Activated naive CD4-positive, alpha-beta T cell (primary cell): ENCODE results near the gene NANOS3.
"Not testable (repeated sequence)": the region's sequence is repeated elsewhere in the genome, so short reads cannot be mapped to it uniquely, and the experiment has no call there.

Experiments
- DNase-seq, 4 experiments: peaks; one replicate each; lab custom pipeline; 2025; lab: John Stamatoyannopoulos, UW

The NANOS3 gene

DNA sequence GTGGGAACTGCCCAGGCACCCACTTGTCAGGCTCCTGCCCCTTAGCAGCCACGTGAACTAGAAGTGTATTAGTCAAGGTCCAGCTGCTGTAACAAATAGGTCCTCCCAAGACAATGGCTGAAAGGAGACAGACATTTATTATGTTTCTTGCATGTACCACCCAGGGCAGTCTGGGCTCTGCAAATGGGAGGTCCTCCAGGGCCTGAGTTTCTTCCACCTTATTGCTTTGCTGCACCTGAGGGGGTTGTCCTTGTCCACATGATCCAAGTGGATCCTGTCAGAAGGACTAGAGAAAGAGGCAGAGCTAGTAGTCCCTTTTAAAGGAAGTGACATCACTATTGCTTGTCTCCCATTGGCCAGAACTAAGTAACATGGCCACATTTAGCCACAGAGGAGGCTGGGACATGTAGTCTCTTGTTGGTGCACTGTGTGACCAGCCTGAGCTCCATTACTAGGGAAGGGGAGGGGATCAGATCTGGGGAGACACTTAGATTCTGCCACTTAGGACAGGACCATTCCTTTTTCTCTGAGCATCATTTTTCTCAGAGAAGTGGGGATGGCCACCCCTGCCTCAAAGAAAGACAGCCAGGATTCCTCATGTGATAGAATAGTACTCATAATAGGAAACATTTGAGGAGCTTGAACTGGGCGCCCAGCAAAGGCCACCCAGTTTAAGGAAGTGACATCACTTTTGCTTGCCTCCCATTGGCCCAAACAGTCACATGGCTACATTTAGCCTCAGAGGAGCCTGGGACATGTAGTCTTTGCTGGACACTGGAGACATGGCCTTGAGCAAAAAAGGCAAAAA, 44.2 kb downstream of the NANOS3 start:
- DNase-seq, result no peak

DNA sequence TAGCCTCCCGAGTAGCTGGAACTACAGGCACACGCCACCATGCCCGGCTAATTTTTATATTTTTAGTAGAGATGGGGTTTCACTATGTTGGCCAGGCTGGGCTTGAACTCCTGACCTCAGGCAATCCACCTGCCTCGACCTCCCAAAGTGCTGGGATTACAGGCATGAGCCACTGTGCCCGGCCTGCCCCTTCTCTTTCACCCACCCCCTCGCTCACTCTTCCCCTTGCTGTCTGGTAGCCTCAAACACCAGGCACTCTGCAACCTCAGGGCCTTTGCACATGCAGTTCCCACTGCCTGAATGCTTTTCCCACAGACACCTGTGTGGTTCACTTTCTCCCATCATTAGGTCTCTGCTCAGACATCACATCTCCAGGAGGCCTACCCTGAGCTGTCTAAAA, 45.2 kb downstream of the NANOS3 start:
- not testable (repeated sequence) for DNase-seq

DNA sequence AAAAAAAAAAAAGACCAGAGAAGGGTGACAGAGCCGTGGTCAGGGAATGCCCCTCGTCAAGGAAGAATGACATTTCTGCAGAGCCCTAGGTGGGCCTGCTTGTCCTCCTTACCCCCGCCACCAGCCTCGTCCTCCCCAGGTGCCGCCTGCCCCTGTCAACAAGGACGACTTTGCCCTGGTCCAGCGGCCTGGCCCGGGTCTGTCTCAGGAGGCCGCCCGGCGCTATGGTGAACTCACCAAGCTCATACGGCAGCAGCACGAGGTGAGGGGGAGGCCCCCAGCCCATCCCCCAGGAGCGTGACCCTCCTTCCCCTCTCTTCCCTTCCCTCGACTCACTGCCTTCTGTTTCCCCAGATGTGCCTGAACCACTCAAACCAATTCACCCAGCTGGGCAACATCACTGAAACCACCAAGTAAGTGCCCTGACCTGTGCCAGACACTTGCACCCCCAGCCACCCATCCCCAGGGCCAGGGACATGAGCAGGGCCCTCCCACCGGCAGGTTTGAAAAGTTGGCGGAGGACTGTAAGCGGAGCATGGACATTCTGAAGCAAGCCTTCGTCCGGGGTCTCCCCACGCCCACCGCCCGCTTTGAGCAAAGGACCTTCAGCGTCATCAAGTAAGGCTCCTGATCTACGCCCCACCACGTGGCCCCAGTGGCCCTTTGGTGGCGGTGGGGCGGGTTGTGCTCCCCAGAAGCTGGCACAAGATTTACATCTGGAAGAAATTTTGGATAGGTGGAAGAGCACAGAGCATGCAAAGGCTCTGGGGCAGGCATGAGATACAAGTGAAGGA, 46.5 kb downstream of the NANOS3 start:
- no peak for DNase-seq

DNA sequence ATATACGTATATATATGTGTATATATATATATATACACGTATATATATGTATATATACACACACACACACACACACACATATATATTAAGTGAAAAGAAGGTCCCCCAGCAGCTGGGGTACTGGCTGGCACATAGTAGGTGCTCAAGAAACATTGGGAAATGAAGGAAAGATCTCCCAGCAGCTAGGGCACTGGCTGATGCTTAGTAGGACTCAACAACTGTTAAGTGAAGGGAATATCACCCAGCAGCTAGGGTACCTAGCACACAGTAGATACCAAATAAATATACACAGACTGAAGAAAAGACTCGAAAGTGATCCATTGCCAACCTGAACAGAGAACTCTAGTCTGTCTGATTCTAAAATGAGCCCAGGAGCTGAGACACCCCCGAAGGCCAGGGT, 49.1 kb downstream of the NANOS3 start:
- no peak for DNase-seq

DNA sequence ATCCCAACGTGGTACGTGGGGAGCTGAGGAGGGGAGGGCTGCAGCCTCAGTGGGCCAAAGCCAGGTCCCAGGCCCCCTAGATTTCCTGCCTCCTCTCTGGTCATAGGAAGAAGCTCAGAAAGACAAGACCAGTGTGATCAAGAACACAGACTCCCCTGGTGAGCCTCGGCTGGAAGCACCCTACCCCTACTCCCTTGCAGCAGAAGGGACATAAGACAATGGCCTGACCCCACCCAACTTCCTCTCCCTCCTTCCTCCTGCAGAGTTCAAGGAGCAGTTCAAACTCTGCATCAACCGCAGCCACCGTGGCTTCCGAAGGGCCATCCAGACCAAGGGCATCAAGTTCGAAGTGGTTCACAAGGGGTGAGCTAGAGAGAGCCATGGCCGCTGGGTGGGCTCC, 49.8 kb downstream of the NANOS3 start:
- DNase-seq, result no peak

DNA sequence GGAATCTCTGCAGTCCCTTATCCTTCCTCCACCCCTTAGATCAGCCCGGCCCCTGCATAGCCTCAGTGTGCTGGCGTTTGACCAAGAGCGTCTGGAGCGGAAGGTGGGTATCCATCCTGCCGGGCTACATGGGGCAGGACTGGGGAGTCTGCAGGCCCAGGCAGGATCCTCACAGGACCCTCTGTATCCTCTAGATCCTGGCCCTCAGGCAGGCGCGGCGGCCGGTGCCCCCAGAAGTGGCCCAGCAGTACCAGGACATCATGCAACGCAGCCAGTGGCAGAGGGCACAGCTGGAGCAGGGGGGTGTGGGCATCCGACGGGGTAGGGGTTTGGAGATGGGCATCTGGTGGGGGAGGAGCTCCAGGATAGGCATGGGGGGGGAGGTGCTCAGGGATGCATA, 52.4 kb downstream of the NANOS3 start:
- DNase-seq, result no peak

DNA sequence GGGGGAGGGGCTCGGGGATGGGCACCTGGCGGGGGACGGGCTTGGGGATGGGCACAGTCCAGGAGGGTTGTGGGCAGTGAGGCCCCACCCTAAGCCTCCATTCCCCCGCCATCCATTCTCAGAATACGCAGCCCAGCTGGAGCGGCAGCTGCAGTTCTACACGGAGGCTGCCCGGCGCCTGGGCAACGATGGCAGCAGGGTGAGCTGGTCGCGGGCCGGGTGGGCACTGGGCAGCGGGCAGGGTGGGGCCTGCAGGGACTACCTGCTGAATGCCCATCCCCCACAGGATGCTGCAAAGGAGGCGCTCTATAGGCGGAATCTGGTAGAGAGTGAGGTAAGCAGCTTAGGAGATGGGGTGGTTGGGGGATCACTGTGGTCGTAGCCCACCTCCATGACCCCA, 53.0 kb downstream of the NANOS3 start:
- no peak for DNase-seq
